DMS153 (cell line): ENCODE results near the gene MAB21L4.

Source experiments
- DNase-seq: peaks from one replicate; lab custom pipeline; 2025; lab: John Stamatoyannopoulos, UW

MAB21L4 gene

DNA sequence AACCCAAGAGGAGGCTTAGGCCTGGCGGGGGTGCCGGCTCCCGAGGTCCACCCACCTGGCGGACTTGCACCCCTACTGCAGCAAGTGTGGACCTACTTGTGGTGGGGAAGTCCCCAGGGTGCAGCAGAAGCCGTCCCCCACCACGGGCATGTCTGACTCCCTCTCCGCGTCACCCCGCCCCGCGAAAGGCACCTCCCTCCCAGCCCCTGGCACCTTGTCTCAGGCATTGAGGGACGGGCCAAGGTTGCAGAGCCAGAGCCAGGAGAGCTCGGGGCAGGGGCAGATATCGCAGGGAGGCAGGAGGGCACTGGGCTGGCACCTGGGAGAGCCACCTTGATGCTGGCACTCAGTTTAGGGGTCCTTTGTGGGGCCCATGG lies 29.2 kb upstream of the MAB21L4 start:
- no peak for DNase-seq

DNA sequence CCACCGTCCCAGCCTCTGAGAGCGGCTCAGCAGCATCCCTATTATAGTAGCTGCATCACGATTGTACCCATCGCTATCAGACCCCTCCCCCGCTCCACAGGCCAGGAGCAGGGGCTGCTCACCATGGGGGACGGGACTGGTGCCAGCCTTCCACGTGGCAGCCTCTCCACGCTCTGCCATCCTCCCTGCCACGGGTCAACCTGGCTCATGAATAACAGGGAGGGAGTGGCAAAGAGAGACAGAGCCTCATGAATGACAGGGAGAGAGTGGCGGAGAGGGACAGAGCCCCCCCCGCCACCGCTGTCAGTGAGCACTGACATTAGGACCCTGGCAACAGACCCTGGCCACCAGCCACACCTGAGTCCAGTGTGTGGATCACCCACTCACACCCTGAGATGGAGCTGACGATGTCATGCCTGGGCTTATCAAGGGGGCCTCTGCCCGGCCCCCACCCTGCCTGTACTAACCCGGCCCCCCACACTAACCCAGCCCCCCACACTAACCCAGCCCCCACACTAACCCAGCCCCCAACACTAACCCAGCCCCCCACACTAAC lies 27.1 kb upstream of the MAB21L4 start:
- no peak for DNase-seq

DNA sequence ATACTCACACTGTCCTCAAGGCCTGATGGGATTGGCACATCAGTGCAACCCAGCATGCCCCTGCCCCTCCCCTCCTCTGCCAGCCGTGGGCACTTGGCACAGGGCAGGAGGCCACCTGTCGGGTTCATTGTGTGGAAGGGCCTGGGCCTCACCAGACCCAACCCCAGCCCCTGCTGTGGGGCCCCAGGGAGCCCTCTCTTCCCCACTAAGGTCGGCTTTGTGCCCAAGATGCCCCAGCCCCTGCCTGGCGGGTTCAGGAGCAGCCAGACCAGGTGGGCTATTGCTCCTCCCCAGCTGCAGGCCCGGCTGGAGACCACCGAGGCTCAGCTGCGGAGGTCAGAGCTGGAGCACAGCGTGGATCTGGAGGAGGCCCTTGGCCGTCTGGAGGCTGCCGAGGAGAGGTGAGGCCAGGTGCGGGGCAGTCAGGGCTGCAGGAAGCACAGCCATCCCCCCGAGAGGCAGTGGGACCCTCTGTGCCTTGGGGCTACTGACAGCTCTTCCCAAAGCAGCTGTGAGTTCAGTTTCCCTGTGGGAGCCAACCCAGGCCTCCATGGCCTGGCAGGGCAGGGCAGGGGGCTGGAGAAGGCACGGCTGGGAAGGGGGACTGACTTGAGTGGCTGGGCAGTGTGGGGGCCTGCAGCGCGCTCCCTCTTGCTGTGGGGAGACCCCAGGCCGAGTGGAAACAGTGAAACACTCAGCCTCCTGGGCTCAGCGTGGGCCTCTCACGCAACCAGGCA lies 26.5 kb upstream of the MAB21L4 start:
- no peak for DNase-seq

DNA sequence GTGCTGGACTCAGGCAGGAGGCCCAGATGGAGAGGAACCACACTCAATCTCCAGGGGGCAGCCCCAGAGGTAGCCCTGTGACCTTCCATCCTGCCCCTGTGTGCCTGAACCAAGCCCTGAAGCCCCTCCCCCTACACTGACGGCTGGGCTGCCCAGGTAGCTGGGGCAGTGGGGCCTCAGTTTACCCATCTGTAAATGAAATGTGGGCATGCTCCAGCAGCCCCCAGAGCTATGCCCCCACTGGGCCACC lies 26.0 kb upstream of the MAB21L4 start:
- DNase-seq: no peak

DNA sequence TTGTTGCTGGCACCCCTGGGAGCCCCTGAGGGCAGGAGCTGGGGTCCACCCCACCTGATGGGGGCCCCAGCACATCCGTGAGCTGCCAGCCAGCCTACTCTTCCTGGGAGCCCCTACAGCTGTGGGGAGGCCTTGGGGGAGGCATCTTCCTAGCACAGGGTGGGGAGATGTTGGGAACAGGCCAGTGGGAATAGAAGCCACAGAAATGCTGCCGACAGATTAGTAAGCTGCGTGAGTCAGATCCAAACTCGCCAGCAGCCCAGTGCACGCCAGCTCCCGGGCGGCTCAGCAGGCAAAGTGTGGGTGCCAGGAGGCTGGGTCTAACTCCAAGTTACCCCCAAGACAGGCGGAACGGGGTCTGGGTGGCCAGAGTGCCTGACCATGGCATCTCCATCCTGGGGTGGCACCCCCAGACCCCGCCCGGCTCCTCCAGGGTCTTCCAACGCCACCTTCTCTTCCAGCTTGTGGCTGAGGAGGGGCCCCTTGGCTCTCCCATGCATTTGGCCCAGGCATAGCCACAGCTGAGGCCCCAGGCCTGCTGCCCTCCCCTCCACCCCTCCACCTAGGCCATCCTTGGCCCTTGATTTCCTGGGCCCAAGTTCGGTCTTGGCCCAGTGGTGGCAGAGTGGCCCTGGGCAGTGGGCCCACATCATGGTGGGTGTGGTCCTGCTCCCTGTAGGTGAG lies 25.5 kb upstream of the MAB21L4 start:
- no peak for DNase-seq

DNA sequence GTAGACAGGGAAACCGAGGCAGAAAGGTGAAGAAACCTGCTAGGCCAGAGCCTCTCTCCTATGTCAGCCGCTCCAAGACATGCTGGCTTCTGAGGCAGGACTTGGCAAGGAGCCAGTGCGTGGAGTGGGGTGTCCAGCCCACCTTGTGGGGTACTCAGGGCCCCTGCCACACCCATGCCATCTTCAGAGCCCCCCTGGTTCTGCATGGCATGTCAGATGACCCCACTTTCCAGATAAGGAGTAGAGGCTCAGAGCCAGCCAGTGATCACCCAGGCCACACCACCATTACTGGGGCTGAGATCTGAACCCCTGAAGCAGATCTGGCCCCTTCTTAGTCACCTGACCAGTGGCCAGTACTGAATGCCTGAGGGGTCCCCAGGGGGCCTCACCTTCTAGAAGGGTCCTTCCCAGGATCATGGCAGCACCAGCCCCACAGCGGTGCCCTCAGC lies 24.9 kb upstream of the MAB21L4 start:
- no peak for DNase-seq

DNA sequence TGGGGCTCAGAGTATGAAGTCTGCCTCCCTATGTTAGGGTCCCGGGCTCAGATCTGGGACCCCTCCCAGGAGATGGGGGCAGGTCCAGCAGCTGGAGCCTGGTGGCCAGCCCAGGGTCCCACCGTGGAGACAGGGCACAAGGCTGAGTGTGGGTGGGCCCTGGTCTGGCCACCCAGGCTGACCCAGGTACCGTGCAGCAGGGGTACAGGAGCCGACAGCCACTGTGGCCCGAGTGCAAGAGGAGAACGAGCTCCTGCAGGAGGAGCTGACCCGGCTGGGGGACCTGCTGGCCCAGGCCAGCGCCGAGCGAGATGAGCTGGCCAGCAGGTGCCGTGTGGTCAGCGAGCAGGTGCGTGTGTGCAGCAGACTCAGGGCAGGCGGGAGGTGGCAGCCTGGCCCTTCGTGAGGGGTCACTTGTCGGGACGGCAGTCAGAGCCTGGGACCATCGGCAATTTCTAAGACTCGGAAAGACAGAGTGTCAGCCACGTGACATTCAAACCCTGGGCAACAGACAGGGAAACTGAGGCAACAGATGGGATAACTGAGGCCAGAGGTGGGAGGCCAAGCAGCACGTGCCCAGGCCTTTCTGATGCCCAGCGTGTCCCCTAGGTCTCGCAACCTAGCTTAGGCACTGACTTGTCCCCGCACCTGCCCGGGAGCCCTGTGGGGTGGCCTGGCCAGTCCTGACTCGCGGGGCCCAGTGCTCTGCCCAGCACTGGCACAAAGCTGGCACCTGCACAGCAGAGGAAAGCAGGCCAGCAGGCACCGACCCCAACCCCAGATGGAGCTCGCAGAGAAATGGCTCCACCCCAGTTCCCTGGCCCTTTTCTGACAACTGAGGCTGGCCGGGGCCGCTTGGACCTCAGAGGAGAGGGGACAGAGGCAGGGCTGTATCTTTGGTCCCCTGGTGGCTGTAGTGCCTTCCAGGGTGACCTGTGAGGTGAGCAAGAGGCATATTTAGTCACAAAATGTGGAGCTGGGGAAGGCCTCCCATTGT lies 24.1 kb upstream of the MAB21L4 start:
- no peak for DNase-seq

DNA sequence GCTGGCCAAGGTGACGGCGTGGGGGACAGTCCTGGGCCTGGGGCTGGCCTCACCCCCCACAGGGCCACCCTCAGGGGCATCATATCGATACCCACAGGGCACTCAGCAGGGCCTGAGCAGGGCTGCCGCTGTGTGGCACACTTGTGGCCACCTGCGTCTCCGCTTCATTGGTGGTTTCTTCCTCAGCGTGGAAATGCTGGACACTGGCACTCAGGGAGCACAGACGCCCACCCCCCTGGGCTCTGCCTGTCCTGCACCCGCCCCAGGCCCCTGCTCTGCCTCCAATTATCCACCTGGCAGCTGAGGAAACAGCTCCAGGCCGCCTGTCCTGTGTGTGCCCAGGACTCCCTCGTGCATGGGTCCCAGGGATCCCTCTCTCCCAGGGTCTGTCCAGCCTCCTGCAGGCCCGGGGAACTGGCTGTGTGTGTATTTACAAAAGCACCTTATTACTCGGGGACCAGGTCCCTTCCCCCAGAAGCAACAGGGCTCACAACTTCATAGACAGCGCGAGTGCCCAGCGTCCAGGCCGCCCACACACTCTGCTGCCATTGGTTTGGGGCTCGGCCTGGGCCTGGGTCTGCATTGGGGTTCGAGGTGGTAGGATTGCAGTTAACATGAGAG lies 23.3 kb upstream of the MAB21L4 start:
- DNase-seq: no peak

DNA sequence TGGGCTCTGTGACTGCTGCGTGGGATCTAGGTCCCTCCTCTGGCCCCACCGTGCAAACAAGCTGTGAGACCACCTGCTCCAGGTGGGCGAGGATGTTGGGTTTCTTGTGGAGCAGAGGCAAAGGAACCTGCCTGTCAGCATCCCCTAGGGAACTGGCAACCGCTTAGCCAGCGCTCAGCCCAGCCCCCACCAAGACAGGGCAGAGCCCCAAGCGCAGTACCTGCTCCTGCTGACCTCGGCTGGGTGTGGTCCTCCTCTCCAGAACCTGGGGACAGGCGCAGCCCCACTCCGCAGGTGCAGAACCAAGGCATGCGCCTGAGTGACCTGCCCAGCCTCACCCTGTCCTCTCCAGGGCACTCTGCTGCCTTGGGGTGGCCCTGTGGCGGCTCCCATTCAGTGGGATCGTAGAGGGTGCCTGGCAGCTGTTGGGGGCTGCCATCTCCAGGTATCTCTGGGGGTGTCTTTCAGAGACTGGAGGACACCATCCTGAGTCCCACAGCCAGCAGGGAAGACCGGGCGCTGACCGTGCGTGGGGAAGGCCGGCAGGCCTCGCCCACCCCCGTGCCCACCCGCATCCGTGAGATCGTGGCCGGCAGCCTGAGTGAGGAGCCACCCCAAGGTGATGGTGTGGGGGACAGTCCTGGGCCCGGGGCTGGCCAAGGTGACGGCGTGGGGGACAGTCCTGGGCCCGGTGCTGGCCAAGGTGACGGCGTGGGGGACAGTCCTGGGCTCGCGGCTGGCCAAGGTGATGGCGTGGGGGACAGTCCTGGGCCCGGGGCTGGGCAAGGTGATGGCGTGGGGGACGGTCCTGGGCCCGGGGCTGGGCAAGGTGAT lies 22.5 kb upstream of the MAB21L4 start:
- no peak for DNase-seq

DNA sequence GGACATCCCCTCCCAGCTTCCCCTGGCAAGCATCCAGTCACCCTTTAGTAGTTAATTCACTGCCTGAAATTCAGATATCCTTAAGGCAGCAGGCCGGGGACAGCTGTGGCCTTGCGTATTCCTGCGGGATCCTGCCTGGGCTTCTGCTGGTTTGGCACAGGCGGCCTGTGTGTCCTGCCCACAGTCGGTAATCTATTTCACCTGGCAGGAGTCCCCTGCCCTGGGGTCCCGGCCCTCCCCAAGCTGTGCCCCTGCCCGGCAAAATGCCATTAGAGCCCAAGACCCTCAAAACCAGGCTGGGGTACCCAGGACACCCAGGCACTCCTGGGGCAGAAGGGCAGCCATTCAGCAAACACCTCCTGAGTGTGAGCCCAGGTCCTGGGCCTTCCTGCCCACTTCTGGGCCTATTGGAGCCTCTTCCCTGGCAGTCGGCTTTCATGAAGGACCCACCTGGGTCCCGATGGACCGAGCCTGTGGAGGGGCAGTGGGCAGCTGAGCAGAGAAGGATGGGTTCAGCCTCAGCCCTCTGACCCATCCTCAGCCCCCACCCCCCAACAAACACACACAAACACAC lies 21.8 kb upstream of the MAB21L4 start:
- no peak for DNase-seq

DNA sequence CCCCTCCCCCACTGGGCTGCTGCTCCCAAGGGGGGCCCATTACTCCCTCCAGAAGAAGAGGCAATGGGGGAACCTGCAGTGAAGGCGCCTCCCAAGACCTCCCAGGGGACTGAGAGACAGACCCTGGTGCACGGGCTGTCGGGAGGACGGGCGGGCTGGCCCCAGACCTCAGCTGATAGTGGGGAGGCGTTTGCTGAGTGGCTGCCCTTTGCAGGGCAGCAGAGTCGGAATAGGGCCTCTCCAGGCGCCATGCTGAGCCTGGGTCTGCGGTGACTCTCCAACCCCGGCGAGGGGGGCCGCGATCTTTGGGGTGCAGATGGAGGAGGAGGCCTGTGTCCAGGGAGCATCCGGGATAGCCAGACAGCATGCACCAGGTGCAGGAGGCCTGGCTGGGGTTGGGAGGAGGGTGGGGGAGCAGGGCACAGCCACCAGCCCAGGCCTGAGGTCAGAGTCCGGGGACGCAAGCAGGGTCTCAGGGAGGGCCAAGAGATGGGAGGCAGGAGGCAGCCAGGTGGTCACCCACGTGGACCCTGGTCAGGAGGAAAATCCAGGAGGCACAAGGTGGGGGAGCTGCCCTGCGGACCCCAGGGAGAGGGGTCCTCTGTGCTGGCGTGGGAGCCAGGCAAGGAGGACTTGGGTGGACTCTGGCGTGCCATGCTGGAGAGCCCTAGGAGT lies 21.2 kb upstream of the MAB21L4 start:
- DNase-seq: no peak

DNA sequence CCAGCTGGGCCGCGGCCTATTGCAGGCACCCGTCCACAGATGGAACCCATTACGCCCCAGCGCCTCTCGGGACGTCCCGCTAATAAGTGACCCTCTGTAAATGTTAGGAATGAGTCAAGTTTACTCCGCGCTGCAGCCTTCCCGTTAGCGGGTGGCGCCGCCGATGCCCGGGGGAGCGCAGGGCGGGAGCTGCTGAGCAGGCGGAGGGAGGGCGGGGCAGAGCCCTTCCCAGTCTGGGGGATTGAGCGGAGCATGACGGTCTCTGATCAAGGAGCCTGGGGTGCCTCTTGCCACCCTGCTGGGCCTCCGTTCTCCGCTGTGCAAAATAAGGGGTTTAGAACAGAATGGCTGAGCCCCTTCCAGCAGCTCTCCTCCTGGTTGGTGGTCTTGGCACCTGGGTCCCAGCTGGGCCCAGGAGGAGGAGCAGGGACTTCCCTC lies 20.6 kb upstream of the MAB21L4 start:
- DNase-seq: no peak

DNA sequence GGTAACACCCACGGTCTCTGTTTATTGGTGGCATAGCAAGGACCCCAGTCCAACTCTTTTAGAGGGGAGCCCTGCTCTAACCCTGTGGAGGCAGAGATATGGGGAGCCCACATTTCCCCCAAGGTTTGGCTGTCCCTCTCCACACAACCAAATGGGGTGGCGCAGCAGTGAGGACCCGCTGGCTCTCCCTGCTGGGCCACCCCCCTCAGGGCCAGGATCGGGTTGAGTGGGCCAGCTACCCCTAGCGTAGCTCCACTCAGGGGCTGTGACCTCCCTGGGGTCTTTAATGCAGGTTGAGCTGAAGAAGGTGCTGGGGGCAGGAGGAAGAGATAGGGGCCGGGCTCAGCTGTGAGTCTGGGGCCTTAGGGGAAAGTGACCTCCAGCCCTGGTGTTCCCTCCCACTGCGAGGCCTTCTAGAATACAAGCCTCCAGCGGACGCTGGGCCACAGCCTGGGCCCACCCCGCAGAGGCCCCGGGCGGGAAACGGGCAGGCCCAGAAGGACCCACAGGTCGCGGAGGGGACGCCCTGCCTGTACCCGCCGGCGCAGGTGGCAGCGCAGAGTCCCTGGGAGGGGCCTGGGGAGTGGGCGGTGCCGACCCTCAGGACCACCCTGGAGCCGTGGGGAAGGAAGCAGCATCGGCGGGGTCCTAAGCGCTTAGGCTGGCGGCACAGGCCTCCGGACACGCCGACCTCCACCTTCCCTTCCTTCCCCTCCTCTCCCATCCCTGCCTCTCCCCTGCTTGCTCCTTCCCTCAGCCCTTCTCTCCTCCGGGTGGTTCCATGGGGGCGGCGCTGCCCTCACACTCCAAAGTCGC lies 19.8 kb upstream of the MAB21L4 start:
- no peak for DNase-seq

DNA sequence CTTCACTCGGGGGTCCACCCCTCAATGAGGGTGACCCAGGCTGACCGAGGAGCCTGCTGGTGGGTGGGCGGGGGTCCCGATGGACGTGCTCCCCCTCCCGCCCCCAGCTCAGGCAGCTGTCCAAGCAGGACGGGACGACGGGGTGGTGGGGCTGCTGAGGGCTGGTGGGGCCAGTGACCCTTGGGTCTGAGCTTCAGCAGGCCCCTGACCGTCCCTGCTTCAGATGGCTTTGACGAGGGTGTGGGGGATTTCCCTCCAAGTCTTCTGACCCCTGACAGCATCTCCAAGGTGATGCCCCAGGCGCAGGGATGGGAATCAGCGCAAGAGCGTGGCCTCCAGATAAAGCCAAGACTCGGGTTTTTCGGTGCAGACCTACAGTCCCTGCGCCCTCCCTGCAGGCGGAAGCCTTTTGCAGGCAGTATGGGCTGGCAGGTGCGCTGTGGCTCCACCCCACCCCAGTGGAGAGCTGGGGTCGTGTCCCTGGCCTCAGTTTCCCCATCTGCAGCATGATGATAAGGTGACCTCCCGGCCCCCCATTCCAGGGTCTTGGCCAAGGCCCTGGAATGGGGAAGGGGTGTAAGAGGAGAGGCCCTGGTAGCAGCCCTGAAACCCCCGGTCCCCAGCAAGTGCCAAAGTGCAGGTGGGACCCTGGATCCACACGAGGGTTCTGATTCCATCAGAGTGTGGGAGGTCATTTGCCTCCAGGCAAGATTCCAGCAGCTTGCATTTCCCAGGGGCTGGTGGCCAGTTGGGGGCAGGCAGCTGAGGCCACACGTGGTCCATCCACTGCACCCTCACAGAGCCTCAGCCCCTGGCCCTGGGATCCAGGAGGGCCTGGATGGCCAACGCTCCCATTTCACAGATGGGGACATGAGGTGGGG lies 18.9 kb upstream of the MAB21L4 start:
- DNase-seq: no peak

DNA sequence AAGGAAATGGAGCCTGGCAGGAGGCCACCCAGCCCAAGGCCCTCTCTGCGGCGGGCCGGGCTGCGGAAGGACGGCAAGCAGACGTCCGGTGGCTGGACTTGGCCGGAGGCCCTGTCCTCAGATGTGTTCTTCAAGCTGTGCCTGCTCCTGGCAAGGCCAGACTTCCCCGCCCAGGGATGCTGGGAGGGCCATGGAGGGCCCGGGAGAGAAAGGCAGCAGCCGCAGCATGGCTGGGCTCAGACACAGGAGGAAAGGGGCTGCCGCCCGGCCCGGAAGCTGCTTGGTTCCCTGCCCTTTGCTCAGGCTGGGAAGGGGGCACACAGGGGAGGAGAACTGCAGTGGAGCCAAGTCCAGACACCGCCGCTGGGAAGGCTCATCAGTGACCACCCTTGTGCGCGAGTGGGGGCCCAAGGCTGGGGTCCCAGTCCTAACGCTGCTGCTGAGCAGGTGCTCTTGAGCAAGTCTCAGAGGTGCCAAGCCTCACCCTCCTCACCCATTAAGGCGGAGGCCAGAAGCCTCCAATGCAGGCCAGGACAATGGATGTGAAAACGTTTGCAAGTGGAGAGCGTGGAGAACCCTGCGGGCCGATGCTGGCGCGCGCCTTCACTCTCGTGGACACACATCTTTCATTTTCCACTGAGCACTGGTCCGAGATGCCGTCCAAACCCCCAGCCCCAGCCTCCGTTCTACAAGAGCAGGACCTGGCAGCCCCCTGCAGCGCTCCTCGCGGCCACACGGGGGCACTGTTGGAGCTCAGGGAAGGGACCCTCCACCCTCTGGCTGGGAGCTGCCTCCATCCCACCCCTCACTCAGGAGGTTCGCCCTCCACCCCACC lies 18.1 kb upstream of the MAB21L4 start:
- no peak for DNase-seq

DNA sequence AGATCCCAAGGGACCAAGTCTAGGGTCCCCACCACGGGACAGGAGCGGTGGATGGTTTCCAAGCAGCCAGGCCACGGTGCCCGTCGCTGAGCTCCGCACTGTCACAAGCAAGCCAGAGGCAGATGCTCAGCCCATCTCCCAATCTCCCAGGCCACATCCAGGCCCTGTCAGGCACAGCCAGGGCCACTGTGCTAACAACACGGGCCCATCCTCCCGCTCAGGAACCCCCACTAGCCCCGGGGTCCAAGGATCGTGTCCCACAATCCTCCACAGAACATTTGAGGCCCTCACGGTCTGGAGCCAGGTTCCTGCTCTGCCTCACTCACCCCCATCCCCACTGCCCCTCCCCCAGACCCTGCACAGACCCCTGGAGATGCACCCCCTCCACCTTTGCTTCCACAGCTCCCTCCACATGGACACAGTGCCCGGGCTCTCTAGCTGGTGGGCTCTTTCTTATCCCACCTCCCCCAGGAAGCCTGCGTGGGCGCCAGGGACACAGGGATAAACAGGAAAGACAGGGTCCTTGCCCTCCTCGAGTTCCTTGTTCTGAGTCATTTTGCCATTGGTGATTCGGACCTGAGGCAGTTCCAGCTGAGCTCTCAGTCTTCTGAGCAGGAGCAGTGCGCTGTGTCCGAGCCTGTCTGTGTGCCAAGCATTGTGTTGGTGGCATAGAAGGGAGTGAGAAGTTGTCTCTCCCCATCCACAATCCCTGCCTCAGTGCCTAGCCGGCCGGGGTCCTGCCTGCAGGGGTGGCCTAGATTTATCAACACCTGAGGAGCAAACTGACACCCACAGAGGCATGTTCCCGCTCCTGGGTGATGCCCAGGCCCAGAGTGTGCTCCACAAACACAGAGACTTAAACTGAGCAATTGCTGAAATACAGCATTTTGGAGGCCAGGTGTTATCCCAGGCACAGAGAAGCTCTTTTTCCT lies 17.2 kb upstream of the MAB21L4 start:
- no peak for DNase-seq
